Erythroblast (primary cell): ENCODE data around the gene DDX27.

ENCODE experiments used
- GATA1 ChIP-seq: IDR thresholded peaks from 2 replicates; pipeline ENCODE4 v1.6.1; 2011; ENCODE audit warnings: low read depth, mild to moderate bottlenecking, control low read depth, low read length, moderate library complexity
- POLR2A ChIP-seq: IDR thresholded peaks from 2 replicates; pipeline ENCODE4 v1.6.1; 2011; ENCODE audit warnings: mild to moderate bottlenecking, low read length

DNA sequence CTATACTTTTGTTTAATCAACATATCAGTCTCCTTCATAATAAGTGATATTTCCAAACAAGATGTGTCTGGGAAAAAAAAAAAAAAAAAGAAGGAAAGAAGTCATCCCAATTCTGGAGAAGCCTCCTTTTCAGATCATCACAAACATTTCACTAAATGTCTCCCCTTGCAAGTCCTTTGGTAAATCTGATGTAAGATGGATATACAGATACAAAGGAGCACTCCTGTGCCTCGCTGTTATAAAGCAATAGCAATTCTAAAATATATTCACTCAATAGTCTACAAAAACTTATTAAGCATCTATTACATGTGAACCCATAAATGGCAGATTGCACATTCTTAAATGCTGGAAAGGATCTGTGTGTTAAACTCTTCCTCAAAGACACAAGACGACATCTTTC, 48.5 kb upstream of the DDX27 start:
- no peak for TF ChIP-seq POLR2A
- no peak for TF ChIP-seq GATA1
